Neural cell (in vitro differentiated cells): ENCODE data around the gene PHF2.

Source experiments
- EP300 ChIP-seq: fragments of 450-650 bp; conservative IDR thresholded peaks from 2 replicates; pipeline ENCODE4 v1.6.1; 2014; ENCODE audit warnings: antibody characterized with exemption, mild to moderate bottlenecking, moderate library complexity; ENCODE audit not compliant: poor library complexity, severe bottlenecking
- POLR2AphosphoS5 ChIP-seq: IDR thresholded peaks from 2 replicates; pipeline ENCODE4 v1.6.1; 2012
- RAD21 ChIP-seq: fragments of 450-650 bp; conservative IDR thresholded peaks from 2 replicates; pipeline ENCODE4 v1.6.1; 2014; ENCODE audit warnings: antibody characterized with exemption, mild to moderate bottlenecking, moderate library complexity
- SMC3 ChIP-seq: fragments of 450-650 bp; conservative IDR thresholded peaks from 2 replicates; pipeline ENCODE4 v1.6.1; 2014; ENCODE audit warnings: antibody characterized with exemption, mild to moderate bottlenecking, moderate library complexity; ENCODE audit not compliant: poor library complexity
- TAF1 ChIP-seq: IDR thresholded peaks from 2 replicates; pipeline ENCODE4 v1.6.1; 2012; ENCODE audit warnings: low read depth
- TF ChIP-seq, protein P1 (sequence below): fragments of 450-650 bp; IDR thresholded peaks from 2 replicates; pipeline ENCODE4 v1.5.1; 2014; ENCODE audit warnings: antibody characterized with exemption, mild to moderate bottlenecking, moderate library complexity; ENCODE audit not compliant: poor library complexity, severe bottlenecking
- TF ChIP-seq, protein P2 (sequence below): IDR thresholded peaks from 2 replicates; pipeline ENCODE4 v1.6.1; 2012; ENCODE audit warnings: borderline replicate concordance

DNA sequence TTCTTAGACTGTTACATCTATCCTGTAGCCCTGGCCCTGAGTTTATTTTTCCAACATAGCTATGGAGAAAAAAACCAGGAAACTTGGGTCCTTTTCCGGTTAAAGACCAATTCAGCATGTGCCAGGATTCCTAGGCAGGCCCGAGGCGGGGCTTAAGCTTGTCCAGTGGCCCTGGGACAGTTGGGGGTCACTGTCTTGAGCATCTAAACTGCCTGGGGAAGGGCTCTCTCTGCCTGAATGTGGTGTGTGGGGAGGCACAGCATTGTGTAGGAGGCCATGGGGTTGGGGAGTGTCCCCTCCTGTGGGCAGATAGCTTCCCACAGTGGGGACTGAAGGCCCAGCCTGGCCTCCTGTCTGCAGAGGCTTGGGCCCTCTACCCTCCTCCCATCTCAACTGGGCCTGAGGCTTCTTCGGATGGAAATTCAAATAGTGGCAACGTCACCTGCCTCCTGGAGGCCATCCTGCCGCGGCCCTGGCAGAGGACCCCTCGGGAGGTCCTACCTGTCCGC, 88.8 kb downstream of the PHF2 start:
- TF ChIP-seq, protein P1, sequence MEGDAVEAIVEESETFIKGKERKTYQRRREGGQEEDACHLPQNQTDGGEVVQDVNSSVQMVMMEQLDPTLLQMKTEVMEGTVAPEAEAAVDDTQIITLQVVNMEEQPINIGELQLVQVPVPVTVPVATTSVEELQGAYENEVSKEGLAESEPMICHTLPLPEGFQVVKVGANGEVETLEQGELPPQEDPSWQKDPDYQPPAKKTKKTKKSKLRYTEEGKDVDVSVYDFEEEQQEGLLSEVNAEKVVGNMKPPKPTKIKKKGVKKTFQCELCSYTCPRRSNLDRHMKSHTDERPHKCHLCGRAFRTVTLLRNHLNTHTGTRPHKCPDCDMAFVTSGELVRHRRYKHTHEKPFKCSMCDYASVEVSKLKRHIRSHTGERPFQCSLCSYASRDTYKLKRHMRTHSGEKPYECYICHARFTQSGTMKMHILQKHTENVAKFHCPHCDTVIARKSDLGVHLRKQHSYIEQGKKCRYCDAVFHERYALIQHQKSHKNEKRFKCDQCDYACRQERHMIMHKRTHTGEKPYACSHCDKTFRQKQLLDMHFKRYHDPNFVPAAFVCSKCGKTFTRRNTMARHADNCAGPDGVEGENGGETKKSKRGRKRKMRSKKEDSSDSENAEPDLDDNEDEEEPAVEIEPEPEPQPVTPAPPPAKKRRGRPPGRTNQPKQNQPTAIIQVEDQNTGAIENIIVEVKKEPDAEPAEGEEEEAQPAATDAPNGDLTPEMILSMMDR = no peak
- TF ChIP-seq POLR2AphosphoS5 (no peak), EP300 (no peak), TAF1 (no peak), SMC3 (no peak), RAD21 (no peak)
- TF ChIP-seq, protein P2, sequence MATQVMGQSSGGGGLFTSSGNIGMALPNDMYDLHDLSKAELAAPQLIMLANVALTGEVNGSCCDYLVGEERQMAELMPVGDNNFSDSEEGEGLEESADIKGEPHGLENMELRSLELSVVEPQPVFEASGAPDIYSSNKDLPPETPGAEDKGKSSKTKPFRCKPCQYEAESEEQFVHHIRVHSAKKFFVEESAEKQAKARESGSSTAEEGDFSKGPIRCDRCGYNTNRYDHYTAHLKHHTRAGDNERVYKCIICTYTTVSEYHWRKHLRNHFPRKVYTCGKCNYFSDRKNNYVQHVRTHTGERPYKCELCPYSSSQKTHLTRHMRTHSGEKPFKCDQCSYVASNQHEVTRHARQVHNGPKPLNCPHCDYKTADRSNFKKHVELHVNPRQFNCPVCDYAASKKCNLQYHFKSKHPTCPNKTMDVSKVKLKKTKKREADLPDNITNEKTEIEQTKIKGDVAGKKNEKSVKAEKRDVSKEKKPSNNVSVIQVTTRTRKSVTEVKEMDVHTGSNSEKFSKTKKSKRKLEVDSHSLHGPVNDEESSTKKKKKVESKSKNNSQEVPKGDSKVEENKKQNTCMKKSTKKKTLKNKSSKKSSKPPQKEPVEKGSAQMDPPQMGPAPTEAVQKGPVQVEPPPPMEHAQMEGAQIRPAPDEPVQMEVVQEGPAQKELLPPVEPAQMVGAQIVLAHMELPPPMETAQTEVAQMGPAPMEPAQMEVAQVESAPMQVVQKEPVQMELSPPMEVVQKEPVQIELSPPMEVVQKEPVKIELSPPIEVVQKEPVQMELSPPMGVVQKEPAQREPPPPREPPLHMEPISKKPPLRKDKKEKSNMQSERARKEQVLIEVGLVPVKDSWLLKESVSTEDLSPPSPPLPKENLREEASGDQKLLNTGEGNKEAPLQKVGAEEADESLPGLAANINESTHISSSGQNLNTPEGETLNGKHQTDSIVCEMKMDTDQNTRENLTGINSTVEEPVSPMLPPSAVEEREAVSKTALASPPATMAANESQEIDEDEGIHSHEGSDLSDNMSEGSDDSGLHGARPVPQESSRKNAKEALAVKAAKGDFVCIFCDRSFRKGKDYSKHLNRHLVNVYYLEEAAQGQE = no peak
